GM12892 (cell line): ENCODE data around the gene MAP1B.

Source experiments
- POLR2A ChIP-seq: IDR thresholded peaks from 2 replicates; pipeline ENCODE4 v1.6.1; 2011; ENCODE audit warnings: low read depth, low read length, control low read depth
- POLR2AphosphoS5 ChIP-seq: IDR thresholded peaks from 2 replicates; pipeline ENCODE4 v1.6.1; 2011; ENCODE audit warnings: low read depth, low read length, control low read depth
- TAF1 ChIP-seq: IDR thresholded peaks from 2 replicates; pipeline ENCODE4 v1.6.1; 2011; ENCODE audit warnings: low read depth, mild to moderate bottlenecking, control low read depth, low read length, borderline replicate concordance

DNA sequence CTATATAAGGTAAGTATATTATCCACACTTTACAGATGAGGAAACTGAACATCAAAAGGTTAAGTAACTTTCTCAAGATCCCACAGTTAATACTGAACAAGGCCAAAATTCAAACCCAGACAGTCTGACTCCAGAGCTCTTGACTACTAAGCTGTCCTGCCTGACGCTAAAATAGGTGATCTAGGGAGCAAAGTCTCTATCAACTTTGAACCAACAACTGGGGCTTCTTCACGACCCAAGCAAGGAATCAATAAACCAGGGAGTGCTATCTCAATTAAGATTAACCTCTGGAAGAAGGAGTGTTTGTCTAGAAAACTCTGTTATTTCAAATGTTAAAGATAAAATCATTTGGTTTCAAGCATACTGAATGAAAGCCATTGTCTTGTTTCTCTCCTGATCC, 148.4 kb downstream of the MAP1B start:
- TF ChIP-seq POLR2AphosphoS5 (no peak), POLR2A (no peak), TAF1 (no peak)
